ENCODE results near the gene TEX22. TPM values are rescaled to one million over a fixed set of nuclear protein-coding genes. Genes with fewer than 3 reads are reported as not detected.

The TEX22 gene
- total RNA-seq, 2 experiments from 2014 or later, result 6.4 to 6.9 TPM

DNA sequence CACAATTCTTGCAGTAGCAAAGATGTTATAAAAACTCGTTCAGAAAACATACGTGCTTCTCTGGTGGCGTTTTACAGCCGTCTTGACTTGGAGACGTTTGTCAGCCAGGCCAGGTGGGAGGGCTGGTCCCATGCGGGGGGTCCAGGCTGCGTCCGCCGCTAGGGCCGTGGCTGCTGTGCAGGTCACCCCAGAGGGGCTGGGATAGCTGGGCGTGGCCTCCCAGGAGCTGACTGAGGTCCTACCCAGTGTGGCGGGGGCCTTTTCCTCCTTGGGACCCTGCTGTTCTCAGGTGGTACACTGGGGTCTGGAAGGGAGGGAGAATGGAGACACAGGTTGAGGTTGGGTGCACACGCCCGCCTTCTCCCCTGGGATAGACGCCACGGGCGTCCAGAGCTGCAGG is 46.5 kb downstream of the TEX22 start:
- DNase-seq, result no peak
- Mint-ChIP-seq H3K27me3 (no peaks in the 10 kb centered on the region), H3K4me3 (no peak overlapping the region), H3K4me1 (no peaks in the 10 kb centered on the region), H3K9me3 (no peaks in the 10 kb centered on the region), H3K27ac (no peak overlapping the region), H3K36me3 (peaks cover 2% of the 10 kb centered on the region)
- POLR2A ChIA-PET, result no interaction called here
- no peak for ATAC-seq (ENCODE audit: low read depth)

GRCh38 chr14:105445290-105445689 is 47.0 kb downstream of the TEX22 start:
- Mint-ChIP-seq H3K9me3 (no peaks in the 10 kb centered on the region), H3K36me3 (peaks cover 2% of the 10 kb centered on the region), H3K4me1 (no peaks in the 10 kb centered on the region), H3K27ac (no peak overlapping the region), H3K27me3 (no peaks in the 10 kb centered on the region), H3K4me3 (no peak overlapping the region)
- ATAC-seq (ENCODE audit: low read depth), result no peak
- DNase-seq, result no peak
- POLR2A ChIA-PET, result no interaction called here

- no peaks in the 10 kb centered on the region for H3K9me3 Mint-ChIP-seq
Measured at GRCh38 chr14:105445901-105446845, 47.8 kb downstream of the TEX22 start.

GRCh38 chr14:105446971-105447370 is 48.6 kb downstream of the TEX22 start:
- Mint-ChIP-seq H3K27ac (no peak overlapping the region), H3K27me3 (no peaks in the 10 kb centered on the region), H3K4me3 (no peak overlapping the region), H3K36me3 (no peaks in the 10 kb centered on the region), H3K9me3 (no peaks in the 10 kb centered on the region), H3K4me1 (no peaks in the 10 kb centered on the region)
- DNase-seq (no peak), ATAC-seq (ENCODE audit: low read depth) (no peak)
- POLR2A ChIA-PET, result no interaction called here

More at GRCh38 chr14:105445901-105446845, 47.8 kb downstream of the TEX22 start:
- Mint-ChIP-seq H3K36me3 (peaks cover 2% of the 10 kb centered on the region), H3K27me3 (no peaks in the 10 kb centered on the region), H3K4me3 (no peak overlapping the region), H3K4me1 (no peaks in the 10 kb centered on the region), H3K27ac (no peak overlapping the region)
- DNase-seq (no peak), ATAC-seq (ENCODE audit: low read depth) (no peak)
- POLR2A ChIA-PET, result no interaction called here

DNA sequence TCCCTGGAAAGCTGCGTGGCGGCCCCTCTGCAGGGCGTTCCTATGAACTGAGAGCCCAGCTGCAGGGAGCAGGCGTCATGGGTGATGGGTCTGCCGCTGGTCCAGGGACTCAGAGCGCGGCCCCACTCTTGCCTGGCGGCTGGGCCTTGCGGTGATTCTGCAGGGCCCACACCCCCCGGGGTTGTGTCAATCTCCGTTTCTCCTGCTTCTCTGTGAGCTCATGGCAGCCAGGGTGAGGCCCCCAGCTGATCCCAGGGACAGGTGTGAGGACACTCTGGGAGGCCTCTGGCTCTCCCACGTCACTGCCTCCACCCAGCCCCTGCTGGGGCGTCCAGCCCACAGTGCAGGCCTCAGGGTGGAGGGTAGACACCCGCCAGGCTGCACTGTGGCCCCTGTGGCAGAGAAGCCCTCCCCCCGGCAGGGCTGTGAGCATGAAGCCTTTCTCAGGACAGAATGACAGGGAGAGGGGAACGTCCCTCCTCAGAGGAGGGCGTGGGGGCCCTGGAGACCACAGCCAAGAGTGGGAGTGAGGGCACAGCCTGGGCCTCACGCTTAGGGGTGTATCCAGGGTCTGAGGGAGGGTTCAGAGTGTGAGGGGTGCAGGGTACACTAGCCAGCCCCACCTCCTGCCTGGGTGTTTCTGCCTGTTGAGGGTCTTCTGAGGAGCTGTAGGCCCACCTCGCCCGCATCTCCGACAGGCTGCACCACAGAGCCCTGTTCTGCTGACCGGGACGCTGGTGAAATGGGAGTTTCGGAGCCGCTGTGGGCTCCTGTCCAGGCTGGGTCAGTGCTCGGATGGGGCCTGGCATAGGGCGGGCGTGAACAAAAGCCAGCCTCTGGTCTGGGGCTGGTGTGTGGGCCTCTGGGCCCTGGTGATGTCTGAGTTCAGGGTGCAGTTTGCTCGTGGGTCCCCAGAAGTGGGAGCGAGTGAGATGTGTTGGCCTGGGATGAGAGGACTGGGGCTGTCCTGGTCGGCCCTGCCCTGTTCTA is 49.6 kb downstream of the TEX22 start:
- no peak overlapping the region for H3K4me3 Mint-ChIP-seq
- H3K27me3 Mint-ChIP-seq, result no peaks in the 10 kb centered on the region
- H3K27ac Mint-ChIP-seq, result no peak overlapping the region
- no peak for ATAC-seq (ENCODE audit: low read depth)
- no peaks in the 10 kb centered on the region for H3K4me1 Mint-ChIP-seq
- POLR2A ChIA-PET, result interaction anchor here (1.0 kb wide), 1 partner anchor 42 kb away, joined by 3 read pairs; no protein-coding TSS in a partner anchor
- no peaks in the 10 kb centered on the region for H3K36me3 Mint-ChIP-seq
- H3K9me3 Mint-ChIP-seq, result no peaks in the 10 kb centered on the region
- no peak for DNase-seq

DNA sequence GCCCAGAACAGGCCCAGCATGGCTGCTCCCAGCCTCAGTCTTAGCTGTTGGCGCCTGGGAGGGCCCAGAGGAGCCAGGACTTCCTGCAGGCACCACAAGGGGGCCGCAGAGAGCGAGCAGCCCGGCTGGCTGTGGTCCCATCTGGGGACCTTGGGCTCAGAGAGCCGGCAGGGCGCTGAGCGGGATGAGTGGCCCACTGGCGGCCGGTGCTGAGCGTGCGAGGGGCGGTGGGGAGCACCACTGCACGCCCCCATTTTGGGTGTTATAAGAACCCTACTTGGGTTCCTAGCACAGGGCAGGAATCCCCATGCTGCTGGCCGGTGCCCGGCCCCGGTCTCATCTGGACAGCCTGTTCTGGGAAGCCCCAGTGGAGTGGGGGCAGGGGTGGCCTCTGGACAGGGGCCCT is 50.4 kb downstream of the TEX22 start:
- peak; percentile 78 for DNase-seq
- Mint-ChIP-seq H3K4me3 (no peak overlapping the region), H3K9me3 (no peaks in the 10 kb centered on the region), H3K4me1 (no peaks in the 10 kb centered on the region), H3K27ac (no peak overlapping the region), H3K36me3 (no peaks in the 10 kb centered on the region), H3K27me3 (no peaks in the 10 kb centered on the region)
- POLR2A ChIA-PET, result interaction anchor here (1.0 kb wide), 1 partner anchor 41 kb away, joined by 3 read pairs; no protein-coding TSS in a partner anchor
- ATAC-seq (ENCODE audit: low read depth), result peak; percentile 83

DNA sequence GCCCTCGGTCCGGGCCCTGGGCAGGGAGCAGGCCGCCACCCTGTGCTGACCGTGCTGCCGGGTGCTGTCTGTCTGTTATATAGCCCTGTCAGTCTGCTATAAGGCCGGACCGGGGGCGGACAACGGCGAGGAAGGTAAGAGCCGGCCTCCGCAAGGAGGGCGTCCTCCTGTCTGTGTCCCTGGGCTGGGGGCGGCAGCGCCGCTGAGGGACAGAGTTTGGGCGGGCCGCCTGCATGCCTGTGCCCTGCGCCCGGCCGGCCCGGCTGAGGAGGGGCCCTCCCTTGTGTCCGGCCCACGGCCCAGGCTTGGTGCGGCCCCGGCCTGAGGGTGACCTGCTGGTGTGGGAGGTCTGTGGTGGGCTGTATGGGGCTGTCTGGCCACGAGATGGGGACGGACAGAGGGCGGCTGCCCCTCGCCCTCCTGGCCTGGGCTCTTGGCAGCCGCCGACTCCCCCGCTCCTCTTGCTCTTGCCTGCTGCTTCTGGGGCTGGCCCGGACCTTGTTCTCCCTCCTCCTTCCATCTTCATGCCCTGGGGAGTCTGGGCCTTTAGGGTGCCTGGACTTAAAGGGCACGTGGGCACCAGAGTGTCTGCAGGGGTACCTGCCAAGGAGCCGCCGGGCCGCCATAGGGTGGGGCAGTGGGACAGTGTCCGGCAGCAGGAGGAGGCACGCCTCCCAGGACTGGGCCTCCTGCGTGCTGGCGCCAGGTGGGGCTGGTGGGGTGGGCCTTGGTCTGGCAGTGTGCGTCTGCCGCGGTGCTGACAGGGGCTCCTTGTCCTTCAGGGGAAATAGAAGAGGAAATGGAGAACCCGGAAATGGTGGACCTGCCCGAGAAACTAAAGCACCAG is 51.2 kb downstream of the TEX22 start:
- ATAC-seq (ENCODE audit: low read depth), result no peak

GRCh38 chr14:105450123-105450505 is 51.8 kb downstream of the TEX22 start:
- DNase-seq, result no peak
- H3K9me3 Mint-ChIP-seq, result no peaks in the 10 kb centered on the region
- no peak overlapping the region for H3K27ac Mint-ChIP-seq
- H3K4me3 Mint-ChIP-seq, result no peak overlapping the region
- POLR2A ChIA-PET, result no interaction called here
- H3K4me1 Mint-ChIP-seq, result no peaks in the 10 kb centered on the region
- H3K27me3 Mint-ChIP-seq, result no peaks in the 10 kb centered on the region
- H3K36me3 Mint-ChIP-seq, result no peaks in the 10 kb centered on the region
- no peak for ATAC-seq (ENCODE audit: low read depth)

More for the DNA sequence above, 51.2 kb downstream of the TEX22 start:
- Mint-ChIP-seq H3K4me3 (no peak overlapping the region), H3K27me3 (no peaks in the 10 kb centered on the region), H3K27ac (no peak overlapping the region), H3K36me3 (no peaks in the 10 kb centered on the region), H3K9me3 (no peaks in the 10 kb centered on the region), H3K4me1 (no peaks in the 10 kb centered on the region)
- POLR2A ChIA-PET, result no interaction called here
- no peak for DNase-seq

GRCh38 chr14:105450864-105451720 is 52.8 kb downstream of the TEX22 start:
- POLR2A ChIA-PET, result no interaction called here
- no peak for DNase-seq
- Mint-ChIP-seq H3K4me1 (no peaks in the 10 kb centered on the region), H3K9me3 (no peaks in the 10 kb centered on the region), H3K36me3 (peaks cover 4% of the 10 kb centered on the region), H3K27ac (no peak overlapping the region), H3K27me3 (no peaks in the 10 kb centered on the region), H3K4me3 (no peak overlapping the region)
- ATAC-seq (ENCODE audit: low read depth), result no peak

DNA sequence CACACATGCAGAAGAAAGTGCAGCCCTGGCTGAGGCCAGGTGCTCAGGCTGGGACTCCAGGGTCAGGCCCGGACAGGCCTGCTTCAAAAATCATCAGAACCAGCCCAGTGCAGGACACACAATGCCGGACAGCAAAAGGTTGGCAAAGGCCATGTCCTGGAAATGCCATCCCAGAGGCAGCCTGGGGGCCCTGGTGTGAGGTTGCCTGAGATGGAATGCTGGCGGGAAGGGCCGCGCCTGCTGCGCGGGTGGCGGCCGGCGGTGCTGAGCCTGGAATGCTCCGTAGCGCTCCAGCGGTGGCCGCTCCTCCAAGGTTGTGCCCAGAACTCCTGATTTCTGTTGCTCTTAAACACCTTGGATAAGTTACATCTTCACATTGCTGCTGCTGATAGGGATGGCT is 54.6 kb downstream of the TEX22 start:
- Mint-ChIP-seq H3K36me3 (peaks cover 4% of the 10 kb centered on the region), H3K4me1 (no peaks in the 10 kb centered on the region), H3K9me3 (no peaks in the 10 kb centered on the region), H3K27ac (no peak overlapping the region), H3K27me3 (no peaks in the 10 kb centered on the region), H3K4me3 (no peak overlapping the region)
- ATAC-seq (ENCODE audit: low read depth) (no peak), DNase-seq (no peak)
- POLR2A ChIA-PET, result interaction anchor here (1.7 kb wide), 1 partner anchor 37 kb away, joined by 4 read pairs; no protein-coding TSS in a partner anchor

GRCh38 chr14:105453847-105454246 is 55.5 kb downstream of the TEX22 start:
- Mint-ChIP-seq H3K27me3 (no peaks in the 10 kb centered on the region), H3K4me1 (no peaks in the 10 kb centered on the region), H3K36me3 (peaks cover 4% of the 10 kb centered on the region), H3K9me3 (no peaks in the 10 kb centered on the region), H3K4me3 (no peak overlapping the region), H3K27ac (no peak overlapping the region)
- DNase-seq (no peak), ATAC-seq (ENCODE audit: low read depth) (no peak)
- POLR2A ChIA-PET, result interaction anchor here (1.7 kb wide), 1 partner anchor 36 kb away, joined by 4 read pairs; no protein-coding TSS in a partner anchor

DNA sequence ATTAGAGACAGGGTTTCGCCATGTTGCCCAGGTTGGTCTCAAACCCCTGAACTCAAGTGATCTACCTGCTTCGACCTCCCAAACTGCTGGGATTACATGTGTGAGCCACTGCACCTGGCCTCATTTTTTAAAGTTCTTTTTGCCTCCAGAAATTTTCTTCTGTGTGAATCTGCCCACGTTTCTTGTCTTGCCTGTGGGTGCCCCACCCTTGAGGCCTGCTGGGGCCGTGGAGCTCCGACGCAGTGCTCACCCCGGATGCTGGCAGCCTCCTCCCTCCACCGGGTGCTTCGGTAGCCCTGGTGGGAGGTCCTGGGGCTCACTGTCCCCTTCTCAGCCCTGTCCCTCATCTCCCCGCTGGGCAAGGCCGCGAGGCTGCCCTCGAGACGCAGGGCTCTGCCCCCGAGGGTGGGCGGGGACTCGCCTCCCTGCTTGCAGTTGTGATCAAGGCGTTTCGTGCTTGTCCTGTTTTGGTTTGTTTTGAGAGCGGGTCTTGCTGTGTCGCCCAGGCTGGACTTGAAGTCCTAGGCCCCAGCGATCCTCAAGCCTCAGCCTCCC is 56.8 kb downstream of the TEX22 start:
- no peak for ATAC-seq (ENCODE audit: low read depth)
- H3K4me1 Mint-ChIP-seq, result no peaks in the 10 kb centered on the region
- no peak overlapping the region for H3K4me3 Mint-ChIP-seq
- no peak for DNase-seq
- no peaks in the 10 kb centered on the region for H3K27me3 Mint-ChIP-seq
- no peaks in the 10 kb centered on the region for H3K9me3 Mint-ChIP-seq
- POLR2A ChIA-PET, result no interaction called here
- H3K27ac Mint-ChIP-seq, result no peak overlapping the region
- H3K36me3 Mint-ChIP-seq, result peaks cover 4% of the 10 kb centered on the region
